Stimulated activated naive B cell treated with anti-CD40 and anti-IgM and Interleukin-4, amounts not matched to agents 10 μg/mL and 1 μg/mL and 100 μg/mL, for 72 hours (primary cell): ENCODE data around the gene PLD4.

Experiments used
- ATAC-seq, 2 donors: fragments of 150-1000 bp; cut with Tn5 transposase; replicated peaks; 2 replicates each; pipeline ENCODE4 v1.10.0; 2021; ENCODE audit warnings: moderate library complexity in 1 of 2
- DNase-seq: peaks from one replicate; pipeline ENCODE4 v3.0.0; 2021
- H3K27ac Mint-ChIP-seq: one replicate; pipeline ENCODE4 v1.8.0; 2022; ENCODE audit warnings: mild to moderate bottlenecking, mixed read lengths
- H3K27me3 Mint-ChIP-seq, 2 donors: one replicate each; pipeline ENCODE4 v1.8.0; 2022; ENCODE audit warnings: mixed read lengths in 2 of 2
- H3K36me3 Mint-ChIP-seq, 2 donors: one replicate each; pipeline ENCODE4 v1.8.0; 2022; ENCODE audit warnings: mixed read lengths in 2 of 2, mild to moderate bottlenecking in 1 of 2
- H3K4me1 Mint-ChIP-seq, 2 donors: one replicate each; pipeline ENCODE4 v1.8.0; 2022; ENCODE audit warnings: mixed read lengths in 2 of 2, mild to moderate bottlenecking in 1 of 2
- H3K4me3 Mint-ChIP-seq, 2 donors: one replicate each; pipeline ENCODE4 v1.8.0; 2022; ENCODE audit warnings: mild to moderate bottlenecking in 2 of 2, mixed read lengths in 2 of 2, moderate library complexity in 1 of 2
- H3K9me3 Mint-ChIP-seq, 2 donors: one replicate each; pipeline ENCODE4 v1.8.0; 2022; ENCODE audit warnings: mixed read lengths in 2 of 2, mild to moderate bottlenecking in 1 of 2

PLD4 gene

GRCh38 chr14:104924421-104925213 is at the start of gene PLD4:
PLD4 (plus strand) TSS chr14:104924879; CDS start chr14:104927141, 2,262 bp downstream.
- Mint-ChIP-seq H3K27me3 (no peaks in the 10 kb centered on the region), H3K4me3 (peak within 1 kb of the TSS; percentile 89 to 90), H3K27ac (peak within 1 kb of the TSS; percentile 87), H3K4me1 (peaks cover 48 to 76% of the 10 kb centered on the region in 2 donors), H3K36me3 (peaks cover 3 to 17% of the 10 kb centered on the region in 2 donors), H3K9me3 (peaks cover 0 to 4% of the 10 kb centered on the region in 2 donors)
- peak; percentile 55 for DNase-seq
- ATAC-seq = peak; percentile 56 to 57

GRCh38 chr14:104875412-104875751 is 49.3 kb upstream of the PLD4 start:
- Mint-ChIP-seq H3K27ac (no peak overlapping the region), H3K4me1 (peaks cover 14% of the 10 kb centered on the region in 2 donors), H3K9me3 (no peaks in the 10 kb centered on the region), H3K36me3 (peaks cover 0 to 1% of the 10 kb centered on the region in 2 donors), H3K4me3 (no peak overlapping the region), H3K27me3 (peaks cover 25 to 48% of the 10 kb centered on the region in 2 donors)
- no peak for ATAC-seq
- no peak for DNase-seq

GRCh38 chr14:104875811-104876210 is 48.9 kb upstream of the PLD4 start:
- Mint-ChIP-seq H3K36me3 (peaks cover 0 to 1% of the 10 kb centered on the region in 2 donors), H3K4me3 (no peak overlapping the region), H3K27me3 (peaks cover 23 to 45% of the 10 kb centered on the region in 2 donors), H3K27ac (no peak overlapping the region), H3K4me1 (peaks cover 14% of the 10 kb centered on the region in 2 donors), H3K9me3 (no peaks in the 10 kb centered on the region)
- DNase-seq = no peak
- ATAC-seq = no peak

- Mint-ChIP-seq H3K4me3 (no peak overlapping the region), H3K9me3 (no peaks in the 10 kb centered on the region), H3K36me3 (no peaks in the 10 kb centered on the region), H3K4me1 (peaks cover 14% of the 10 kb centered on the region in 2 donors), H3K27me3 (peaks cover 26 to 45% of the 10 kb centered on the region in 2 donors), H3K27ac (no peak overlapping the region)
- no peak for DNase-seq
- ATAC-seq = peak; percentile 65 to 72
Observed at GRCh38 chr14:104876251-104876699, 48.4 kb upstream of the PLD4 start.

- ATAC-seq (no peak), DNase-seq (no peak)
- H3K27me3 Mint-ChIP-seq = peaks cover 20 to 47% of the 10 kb centered on the region in 2 donors
- no peaks in the 10 kb centered on the region for H3K36me3 Mint-ChIP-seq
- no peak overlapping the region for H3K27ac Mint-ChIP-seq
- H3K4me3 Mint-ChIP-seq = no peak overlapping the region
- H3K9me3 Mint-ChIP-seq = no peaks in the 10 kb centered on the region
- peaks cover 10 to 14% of the 10 kb centered on the region in 2 donors for H3K4me1 Mint-ChIP-seq
Observed at GRCh38 chr14:104877066-104877805, 47.4 kb upstream of the PLD4 start.

GRCh38 chr14:104877806-104878550 is 46.7 kb upstream of the PLD4 start:
- no peak for DNase-seq
- peaks cover 13 to 39% of the 10 kb centered on the region in 2 donors for H3K27me3 Mint-ChIP-seq
- H3K9me3 Mint-ChIP-seq = no peaks in the 10 kb centered on the region
- H3K4me3 Mint-ChIP-seq = no peak overlapping the region
- ATAC-seq = no peak
- no peak overlapping the region for H3K27ac Mint-ChIP-seq
- no peaks in the 10 kb centered on the region for H3K36me3 Mint-ChIP-seq
- peaks cover 3 to 7% of the 10 kb centered on the region in 2 donors for H3K4me1 Mint-ChIP-seq

GRCh38 chr14:104878582-104878981 is 46.1 kb upstream of the PLD4 start:
- Mint-ChIP-seq H3K27me3 (peaks cover 9 to 33% of the 10 kb centered on the region in 2 donors), H3K27ac (no peak overlapping the region), H3K9me3 (no peaks in the 10 kb centered on the region), H3K36me3 (no peaks in the 10 kb centered on the region), H3K4me1 (peaks cover 0 to under 1% of the 10 kb centered on the region in 2 donors), H3K4me3 (no peak overlapping the region)
- ATAC-seq (no peak), DNase-seq (no peak)

- no peaks in the 10 kb centered on the region for H3K9me3 Mint-ChIP-seq
- no peak overlapping the region for H3K27ac Mint-ChIP-seq
- peaks cover 9 to 28% of the 10 kb centered on the region in 2 donors for H3K27me3 Mint-ChIP-seq
- DNase-seq = no peak
- no peak overlapping the region for H3K4me3 Mint-ChIP-seq
- ATAC-seq = no peak
- H3K36me3 Mint-ChIP-seq = no peaks in the 10 kb centered on the region
- H3K4me1 Mint-ChIP-seq = no peaks in the 10 kb centered on the region
Observed at GRCh38 chr14:104879201-104879982, 45.3 kb upstream of the PLD4 start.

- no peak overlapping the region for H3K27ac Mint-ChIP-seq
- no peaks in the 10 kb centered on the region for H3K9me3 Mint-ChIP-seq
- ATAC-seq (no peak), DNase-seq (no peak)
- no peak overlapping the region for H3K4me3 Mint-ChIP-seq
- H3K4me1 Mint-ChIP-seq = no peaks in the 10 kb centered on the region
- H3K27me3 Mint-ChIP-seq = peaks cover 9 to 26% of the 10 kb centered on the region in 2 donors
- no peaks in the 10 kb centered on the region for H3K36me3 Mint-ChIP-seq
Observed at GRCh38 chr14:104879983-104880565, 44.6 kb upstream of the PLD4 start.

GRCh38 chr14:104880584-104881210 is 44.0 kb upstream of the PLD4 start:
- H3K4me3 Mint-ChIP-seq = no peak overlapping the region
- H3K27me3 Mint-ChIP-seq = peaks cover 5 to 20% of the 10 kb centered on the region in 2 donors
- no peak overlapping the region for H3K27ac Mint-ChIP-seq
- ATAC-seq (no peak), DNase-seq (no peak)
- H3K36me3 Mint-ChIP-seq = no peaks in the 10 kb centered on the region
- no peaks in the 10 kb centered on the region for H3K9me3 Mint-ChIP-seq
- no peaks in the 10 kb centered on the region for H3K4me1 Mint-ChIP-seq

- no peaks in the 10 kb centered on the region for H3K36me3 Mint-ChIP-seq
- ATAC-seq (no peak), DNase-seq (no peak)
- no peaks in the 10 kb centered on the region for H3K9me3 Mint-ChIP-seq
- peaks cover 4 to 16% of the 10 kb centered on the region in 2 donors for H3K27me3 Mint-ChIP-seq
- no peak overlapping the region for H3K4me3 Mint-ChIP-seq
- no peaks in the 10 kb centered on the region for H3K4me1 Mint-ChIP-seq
- no peak overlapping the region for H3K27ac Mint-ChIP-seq
Observed at GRCh38 chr14:104881369-104881979, 43.2 kb upstream of the PLD4 start.

GRCh38 chr14:104882325-104882973 is 42.2 kb upstream of the PLD4 start:
- Mint-ChIP-seq H3K27ac (no peak overlapping the region), H3K4me1 (no peaks in the 10 kb centered on the region), H3K27me3 (peaks cover 4 to 16% of the 10 kb centered on the region in 2 donors), H3K4me3 (no peak overlapping the region), H3K9me3 (no peaks in the 10 kb centered on the region), H3K36me3 (no peaks in the 10 kb centered on the region)
- DNase-seq = no peak
- ATAC-seq = peak; percentile 44 to 70
